Panc1 (cell line): ENCODE results near the gene BLNK. TPM values are rescaled to one million over a fixed set of nuclear protein-coding genes. Genes with fewer than 3 reads are reported as not detected.

Experiments
- ATAC-seq: fragments of 200-7000 bp; cut with Tn5 transposase; 2 replicates; pipeline ENCODE4 v1.9.1; 2020; ENCODE audit warnings: mild to moderate bottlenecking, moderate library complexity
- BruUV-seq: library from RNA; stranded (reverse); fragments of 400-500 nt; replicated peaks from 2 replicates; lab custom pipeline; 2021; lab: Mats Ljungman, UMichigan
- CTCF ChIA-PET: fragments of 300-600 bp; sonication (Branson Sonifier 250); formaldehyde crosslinking; loops from one replicate; lab custom pipeline; 2022; ENCODE audit warnings: antibody characterized with exemption; lab: Charles Lee
- POLR2A ChIA-PET: fragments of 300-600 bp; sonication (Branson Sonifier 250); formaldehyde crosslinking; loops from one replicate; lab custom pipeline; 2022; ENCODE audit warnings: antibody characterized with exemption; lab: Charles Lee
- DNase-seq: peaks from one replicate; pipeline ENCODE4 v3.0.0-alpha.2; 2010; ENCODE audit warnings: low read depth, low spot score
- H3K27ac ChIP-seq: 2 replicates; pipeline ENCODE4 v1.5.1; 2011; ENCODE audit warnings: mild to moderate bottlenecking, low read length, inconsistent platforms
- H3K27me3 ChIP-seq: fragments of 200-500 bp; sonication (Bioruptor generic); 2 replicates; pipeline ENCODE4 v1.6.0; 2014; ENCODE audit warnings: low read length, inconsistent platforms; ENCODE audit not compliant: control insufficient read depth, insufficient read depth
- H3K36me3 ChIP-seq: fragments of 200-500 bp; sonication (Bioruptor generic); 2 replicates; pipeline ENCODE4 v1.5.1; 2014; ENCODE audit warnings: inconsistent platforms, mild to moderate bottlenecking, low read length, moderate library complexity; ENCODE audit not compliant: control insufficient read depth, insufficient read depth
- H3K4me1 ChIP-seq: 2 replicates; pipeline ENCODE4 v1.5.1; 2011; ENCODE audit warnings: inconsistent platforms, mild to moderate bottlenecking, low read length, moderate library complexity; ENCODE audit not compliant: control insufficient read depth, insufficient read depth
- H3K4me3 ChIP-seq, 2 experiments: 2 replicates each; pipeline ENCODE4 v1.5.1; 2011 to 2012; ENCODE audit warnings: low read depth in 2 of 2, low read length in 2 of 2, mild to moderate bottlenecking in 2 of 2, inconsistent platforms in 1 of 2, moderate library complexity in 1 of 2
- H3K9me3 ChIP-seq: fragments of 200-500 bp; sonication (Bioruptor generic); 2 replicates; pipeline ENCODE4 v1.5.1; 2014; ENCODE audit warnings: low read depth, mild to moderate bottlenecking, inconsistent platforms, low read length, moderate library complexity; ENCODE audit not compliant: control insufficient read depth, insufficient read depth
- POLR2AphosphoS5 ChIP-seq: IDR thresholded peaks from 2 replicates; pipeline ENCODE4 v1.6.1; 2012; ENCODE audit warnings: mild to moderate bottlenecking, low read depth, low read length, moderate library complexity
- SIN3A ChIP-seq: IDR thresholded peaks from 2 replicates; pipeline ENCODE4 v1.6.1; 2012; ENCODE audit warnings: low read depth, mild to moderate bottlenecking, low read length, moderate library complexity, borderline replicate concordance; ENCODE audit not compliant: insufficient read depth
- TCF7L2 ChIP-seq: IDR thresholded peaks from 2 replicates; pipeline ENCODE4 v1.6.1; 2011; ENCODE audit warnings: mild to moderate bottlenecking, low read depth, low read length, inconsistent platforms
- in situ Hi-C: cut with HindIII; loops from 2 replicates; pipeline ENCODE4 v1.10.0; 2016; ENCODE audit warnings: low sequenced_read_pairs, low pct_unique_long_range_greater_than_20kb
- intact Hi-C: fragments of 100-400 bp; cut with micrococcal nuclease; formaldehyde crosslinking; loops from one replicate; pipeline ENCODE4 v1.10.0; 2022; ENCODE audit not compliant: unreplicated experiment
- total RNA-seq: library from RNA; stranded (reverse); gene quantifications from one replicate; pipeline ENCODE4 v1.2.1, GENCODE V29; 2021; ENCODE audit not compliant: unreplicated experiment
- TF ChIP-seq, protein P1 (sequence below): fragments of 450-650 bp; IDR thresholded peaks from 2 replicates; pipeline ENCODE4 v1.5.1; 2017; ENCODE audit warnings: mild to moderate bottlenecking
- TF ChIP-seq, protein P2 (sequence below), 2 experiments: IDR thresholded peaks; 2 replicates each; pipeline ENCODE4 v1.6.1; 2011 to 2012; ENCODE audit warnings: low read depth in 2 of 2, control low read depth in 1 of 2, low read length in 1 of 2, mild to moderate bottlenecking in 1 of 2, moderate library complexity in 1 of 2; ENCODE audit not compliant: insufficient read depth in 1 of 2

Gene BLNK
- total RNA-seq, 1 experiment from 2014 or later = 0.10 TPM

DNA sequence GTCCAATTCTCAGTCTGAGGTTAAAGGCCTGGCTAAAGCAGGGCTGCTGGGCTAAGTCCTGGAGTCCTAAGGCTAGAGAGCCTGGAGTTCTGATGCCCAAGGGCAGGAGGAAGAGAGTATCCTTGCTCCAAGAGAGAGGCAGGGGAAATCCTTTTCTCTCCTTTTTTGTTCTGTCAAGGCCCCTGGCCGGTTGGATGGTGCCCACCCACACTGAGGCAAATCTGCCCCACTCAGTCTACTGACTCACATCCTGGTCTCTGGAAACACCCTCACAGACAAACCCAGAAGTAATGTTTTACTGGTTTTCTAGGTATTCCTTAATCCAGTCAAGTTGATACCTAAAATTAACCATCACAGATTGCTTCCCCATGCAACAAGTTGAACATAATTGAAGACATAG, 118.3 kb downstream of the BLNK start:
- DNase-seq (no peak), ATAC-seq (no peak)
- H3K4me3 ChIP-seq = no peak overlapping the region
- peaks cover 19% of the 10 kb centered on the region for H3K36me3 ChIP-seq
- ChIA-PET CTCF (no interaction called here), POLR2A (no interaction called here)
- no peaks in the 10 kb centered on the region for H3K4me1 ChIP-seq
- H3K27me3 ChIP-seq = no peaks in the 10 kb centered on the region
- in situ Hi-C loops (no loop called here), intact Hi-C loops (no loop called here)
- TF ChIP-seq, protein P1, sequence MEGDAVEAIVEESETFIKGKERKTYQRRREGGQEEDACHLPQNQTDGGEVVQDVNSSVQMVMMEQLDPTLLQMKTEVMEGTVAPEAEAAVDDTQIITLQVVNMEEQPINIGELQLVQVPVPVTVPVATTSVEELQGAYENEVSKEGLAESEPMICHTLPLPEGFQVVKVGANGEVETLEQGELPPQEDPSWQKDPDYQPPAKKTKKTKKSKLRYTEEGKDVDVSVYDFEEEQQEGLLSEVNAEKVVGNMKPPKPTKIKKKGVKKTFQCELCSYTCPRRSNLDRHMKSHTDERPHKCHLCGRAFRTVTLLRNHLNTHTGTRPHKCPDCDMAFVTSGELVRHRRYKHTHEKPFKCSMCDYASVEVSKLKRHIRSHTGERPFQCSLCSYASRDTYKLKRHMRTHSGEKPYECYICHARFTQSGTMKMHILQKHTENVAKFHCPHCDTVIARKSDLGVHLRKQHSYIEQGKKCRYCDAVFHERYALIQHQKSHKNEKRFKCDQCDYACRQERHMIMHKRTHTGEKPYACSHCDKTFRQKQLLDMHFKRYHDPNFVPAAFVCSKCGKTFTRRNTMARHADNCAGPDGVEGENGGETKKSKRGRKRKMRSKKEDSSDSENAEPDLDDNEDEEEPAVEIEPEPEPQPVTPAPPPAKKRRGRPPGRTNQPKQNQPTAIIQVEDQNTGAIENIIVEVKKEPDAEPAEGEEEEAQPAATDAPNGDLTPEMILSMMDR = no peak
- TF ChIP-seq SIN3A (no peak), POLR2AphosphoS5 (no peak), TCF7L2 (no peak)
- H3K27ac ChIP-seq = no peak overlapping the region
- BruUV-seq = no TSS peak
- H3K9me3 ChIP-seq = no peaks in the 10 kb centered on the region

DNA sequence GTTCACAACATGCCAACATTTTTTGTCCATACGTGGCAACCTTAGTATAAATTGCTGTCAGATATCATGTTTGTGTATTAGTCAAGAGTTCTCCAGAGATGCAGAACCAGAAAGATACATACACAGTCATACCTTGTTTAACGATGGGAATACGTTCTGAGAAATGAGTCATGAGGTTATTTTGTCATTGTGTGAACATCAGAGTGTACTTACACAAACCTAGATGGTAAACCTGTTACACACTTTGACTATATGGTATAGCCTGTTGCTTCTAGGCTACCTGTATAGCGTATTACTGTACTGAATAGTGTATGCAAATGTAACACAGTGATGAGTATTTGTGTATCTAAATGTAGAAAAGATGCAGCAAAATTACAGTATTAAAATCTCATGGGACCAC, 118.9 kb downstream of the BLNK start:
- Histone ChIP-seq H3K9me3 (no peaks in the 10 kb centered on the region), H3K36me3 (peaks cover 19% of the 10 kb centered on the region), H3K4me3 (no peak overlapping the region), H3K4me1 (no peaks in the 10 kb centered on the region), H3K27ac (no peak overlapping the region), H3K27me3 (no peaks in the 10 kb centered on the region)
- intact Hi-C loops (no loop called here), in situ Hi-C loops (no loop called here)
- ChIA-PET CTCF (no interaction called here), POLR2A (no interaction called here)
- ATAC-seq (no peak), DNase-seq (no peak)
- TF ChIP-seq POLR2AphosphoS5 (no peak), SIN3A (no peak), TCF7L2 (no peak)
- TF ChIP-seq, protein P2, sequence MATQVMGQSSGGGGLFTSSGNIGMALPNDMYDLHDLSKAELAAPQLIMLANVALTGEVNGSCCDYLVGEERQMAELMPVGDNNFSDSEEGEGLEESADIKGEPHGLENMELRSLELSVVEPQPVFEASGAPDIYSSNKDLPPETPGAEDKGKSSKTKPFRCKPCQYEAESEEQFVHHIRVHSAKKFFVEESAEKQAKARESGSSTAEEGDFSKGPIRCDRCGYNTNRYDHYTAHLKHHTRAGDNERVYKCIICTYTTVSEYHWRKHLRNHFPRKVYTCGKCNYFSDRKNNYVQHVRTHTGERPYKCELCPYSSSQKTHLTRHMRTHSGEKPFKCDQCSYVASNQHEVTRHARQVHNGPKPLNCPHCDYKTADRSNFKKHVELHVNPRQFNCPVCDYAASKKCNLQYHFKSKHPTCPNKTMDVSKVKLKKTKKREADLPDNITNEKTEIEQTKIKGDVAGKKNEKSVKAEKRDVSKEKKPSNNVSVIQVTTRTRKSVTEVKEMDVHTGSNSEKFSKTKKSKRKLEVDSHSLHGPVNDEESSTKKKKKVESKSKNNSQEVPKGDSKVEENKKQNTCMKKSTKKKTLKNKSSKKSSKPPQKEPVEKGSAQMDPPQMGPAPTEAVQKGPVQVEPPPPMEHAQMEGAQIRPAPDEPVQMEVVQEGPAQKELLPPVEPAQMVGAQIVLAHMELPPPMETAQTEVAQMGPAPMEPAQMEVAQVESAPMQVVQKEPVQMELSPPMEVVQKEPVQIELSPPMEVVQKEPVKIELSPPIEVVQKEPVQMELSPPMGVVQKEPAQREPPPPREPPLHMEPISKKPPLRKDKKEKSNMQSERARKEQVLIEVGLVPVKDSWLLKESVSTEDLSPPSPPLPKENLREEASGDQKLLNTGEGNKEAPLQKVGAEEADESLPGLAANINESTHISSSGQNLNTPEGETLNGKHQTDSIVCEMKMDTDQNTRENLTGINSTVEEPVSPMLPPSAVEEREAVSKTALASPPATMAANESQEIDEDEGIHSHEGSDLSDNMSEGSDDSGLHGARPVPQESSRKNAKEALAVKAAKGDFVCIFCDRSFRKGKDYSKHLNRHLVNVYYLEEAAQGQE (IDR thresholded peaks at IDR 0.05; ENCODE audit: insufficient read depth in 1 of 2, low read depth in 2 of 2, low read length in 1 of 2) = no peak
- TF ChIP-seq, protein P1 = no peak
- BruUV-seq = no TSS peak

Other genes starting within 250 kb of the BLNK start
- gene CCNJ, start 228.0 kb downstream of the BLNK start, total RNA-seq = 15.2 TPM
- gene ZNF518A, start 141.3 kb downstream of the BLNK start, total RNA-seq = 26.1 TPM
- not detected for gene DNTT, start 32.9 kb upstream of the BLNK start, total RNA-seq
- gene OPALIN, start 87.4 kb upstream of the BLNK start, total RNA-seq = not detected
- 0.64 TPM for gene TLL2, start 242.4 kb upstream of the BLNK start, total RNA-seq